ENCODE measurements around the gene SERPINA1. TPM values are rescaled to one million over a fixed set of nuclear protein-coding genes. Genes with fewer than 3 reads are reported as not detected.

The SERPINA1 gene
- total and polyA plus RNA-seq, 2 experiments from 2014 or later = 0.69 to 2.6 TPM

DNA sequence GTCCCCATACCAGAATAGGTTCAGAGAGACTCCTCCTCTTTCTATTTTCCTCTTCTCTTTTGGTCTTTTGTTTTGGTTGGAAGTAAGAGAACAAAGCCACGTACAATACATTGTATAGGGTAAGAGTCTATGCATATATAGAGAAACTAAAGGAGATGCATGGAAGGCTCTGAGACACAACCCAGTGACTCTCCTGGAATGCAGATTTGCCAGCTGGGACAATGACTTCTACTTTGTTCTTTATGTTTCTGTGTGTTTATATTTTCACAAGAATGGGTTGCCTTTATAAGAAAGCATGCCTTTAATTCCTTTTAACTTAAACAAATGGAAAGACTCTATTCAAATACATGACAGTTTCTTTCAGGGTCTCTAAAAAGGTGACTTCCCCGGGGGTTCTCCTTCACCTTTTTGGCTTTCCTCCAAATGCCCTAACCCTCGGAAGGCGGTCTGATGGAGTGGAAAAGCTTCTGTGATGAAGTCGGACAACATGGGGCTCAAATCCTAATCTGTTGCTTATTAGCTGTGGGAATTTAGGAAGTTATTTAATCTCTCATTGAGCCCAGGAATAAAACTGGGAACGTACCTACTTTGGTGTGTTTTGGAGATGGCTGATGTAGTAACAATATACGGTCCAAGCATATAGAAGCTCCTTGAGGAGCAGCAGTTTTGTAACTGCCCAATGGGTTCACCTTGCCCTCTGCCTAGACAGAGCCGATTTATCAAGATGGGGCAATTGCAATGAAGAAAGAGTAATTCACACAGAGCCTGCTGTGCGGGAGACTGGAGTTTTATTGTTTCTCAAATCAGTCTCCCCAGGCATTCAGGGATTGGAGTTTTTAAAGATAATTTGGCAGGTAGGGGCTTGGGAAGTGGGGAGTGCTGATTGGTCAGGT lies 9.1 kb upstream of the SERPINA1 start:
- no peaks in the 10 kb centered on the region for H3K27me3 ChIP-seq
- DNase-seq (ENCODE audit: low read depth in 1 of 2, low spot score in 1 of 2) = no peak
- H3K27ac ChIP-seq = no peak overlapping the region
- no peak overlapping the region for H3K4me3 ChIP-seq
- no peaks in the 10 kb centered on the region for H3K4me1 ChIP-seq (ENCODE audit: low read depth)
- no peaks in the 10 kb centered on the region for H3K9me3 ChIP-seq (ENCODE audit: low read depth)
- TF ChIP-seq, protein P1, sequence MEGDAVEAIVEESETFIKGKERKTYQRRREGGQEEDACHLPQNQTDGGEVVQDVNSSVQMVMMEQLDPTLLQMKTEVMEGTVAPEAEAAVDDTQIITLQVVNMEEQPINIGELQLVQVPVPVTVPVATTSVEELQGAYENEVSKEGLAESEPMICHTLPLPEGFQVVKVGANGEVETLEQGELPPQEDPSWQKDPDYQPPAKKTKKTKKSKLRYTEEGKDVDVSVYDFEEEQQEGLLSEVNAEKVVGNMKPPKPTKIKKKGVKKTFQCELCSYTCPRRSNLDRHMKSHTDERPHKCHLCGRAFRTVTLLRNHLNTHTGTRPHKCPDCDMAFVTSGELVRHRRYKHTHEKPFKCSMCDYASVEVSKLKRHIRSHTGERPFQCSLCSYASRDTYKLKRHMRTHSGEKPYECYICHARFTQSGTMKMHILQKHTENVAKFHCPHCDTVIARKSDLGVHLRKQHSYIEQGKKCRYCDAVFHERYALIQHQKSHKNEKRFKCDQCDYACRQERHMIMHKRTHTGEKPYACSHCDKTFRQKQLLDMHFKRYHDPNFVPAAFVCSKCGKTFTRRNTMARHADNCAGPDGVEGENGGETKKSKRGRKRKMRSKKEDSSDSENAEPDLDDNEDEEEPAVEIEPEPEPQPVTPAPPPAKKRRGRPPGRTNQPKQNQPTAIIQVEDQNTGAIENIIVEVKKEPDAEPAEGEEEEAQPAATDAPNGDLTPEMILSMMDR (IDR thresholded peaks at IDR 0.05; ENCODE audit: low read depth, low read length) = no peak
- no peaks in the 10 kb centered on the region for H3K36me3 ChIP-seq

DNA sequence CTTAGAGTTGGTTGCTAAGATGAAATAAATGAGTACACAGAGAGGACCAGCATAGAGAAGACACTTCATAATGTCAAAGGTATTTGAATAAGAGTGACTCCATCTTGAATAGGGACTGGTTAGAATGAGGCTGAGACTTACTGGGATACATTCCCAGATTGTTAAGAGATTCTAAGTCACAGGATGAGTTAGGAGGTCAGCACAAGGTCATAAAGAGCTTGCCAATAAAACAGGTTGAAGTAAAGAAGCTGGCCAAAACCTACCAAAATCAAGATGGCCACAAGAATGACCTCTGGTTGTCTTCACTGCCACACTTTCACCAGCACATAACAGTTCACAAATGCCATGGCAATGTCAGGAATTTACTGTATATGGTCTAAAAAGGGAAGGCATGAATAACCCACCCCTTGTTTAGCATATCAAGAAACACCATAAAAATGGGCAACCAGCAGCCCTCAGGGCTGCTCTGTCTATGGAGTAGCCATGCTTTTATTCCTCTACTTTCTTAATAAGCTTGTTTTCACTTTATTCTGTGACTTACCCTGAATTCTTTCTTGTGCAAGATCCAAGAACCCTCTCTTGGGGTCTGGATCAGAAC lies 8.3 kb upstream of the SERPINA1 start:
- Histone ChIP-seq H3K27ac (no peak overlapping the region), H3K4me3 (no peak overlapping the region), H3K9me3 (ENCODE audit: low read depth) (no peaks in the 10 kb centered on the region), H3K36me3 (no peaks in the 10 kb centered on the region), H3K4me1 (ENCODE audit: low read depth) (no peaks in the 10 kb centered on the region), H3K27me3 (no peaks in the 10 kb centered on the region)
- DNase-seq (ENCODE audit: low read depth in 1 of 2, low spot score in 1 of 2) = no peak
- TF ChIP-seq, protein P1 (IDR thresholded peaks at IDR 0.05; ENCODE audit: low read depth, low read length) = no peak

DNA sequence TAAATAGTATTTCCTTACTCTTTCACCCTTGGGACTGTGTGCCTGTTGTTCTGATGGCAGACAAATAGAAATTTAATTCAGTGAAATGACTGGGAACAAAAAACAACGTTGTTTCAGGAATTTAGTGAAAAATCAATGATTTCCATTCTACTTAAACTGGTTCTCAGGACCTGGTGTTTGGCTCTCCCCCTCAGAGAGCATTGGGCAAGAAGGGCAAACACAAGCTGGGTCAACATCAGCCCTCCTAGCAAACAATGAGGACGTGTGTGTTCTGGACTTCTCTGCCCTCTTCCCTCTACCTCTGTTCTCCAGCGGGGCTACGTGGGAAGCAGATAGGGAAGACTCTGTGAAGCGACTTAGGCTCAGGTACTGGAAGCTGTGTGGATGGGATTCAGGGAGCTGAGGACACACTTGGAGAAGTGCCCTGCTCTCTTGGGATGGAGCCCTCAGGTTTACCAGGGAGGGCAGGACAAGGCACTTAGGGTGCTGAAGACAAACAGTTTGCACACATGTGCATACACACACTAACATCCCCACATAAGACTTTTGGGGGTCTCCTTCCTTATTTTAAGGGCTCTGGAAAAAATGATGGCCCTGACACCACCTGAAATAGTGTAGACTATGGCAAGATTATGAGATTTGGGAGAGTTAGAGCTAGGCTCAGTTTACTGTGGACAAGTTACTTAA lies 7.6 kb upstream of the SERPINA1 start:
- H3K36me3 ChIP-seq = no peaks in the 10 kb centered on the region
- no peaks in the 10 kb centered on the region for H3K27me3 ChIP-seq
- no peak for DNase-seq (ENCODE audit: low read depth in 1 of 2, low spot score in 1 of 2)
- H3K4me3 ChIP-seq = no peak overlapping the region
- H3K4me1 ChIP-seq (ENCODE audit: low read depth) = no peaks in the 10 kb centered on the region
- H3K9me3 ChIP-seq (ENCODE audit: low read depth) = no peaks in the 10 kb centered on the region
- TF ChIP-seq, protein P1 (IDR thresholded peaks at IDR 0.05; ENCODE audit: low read depth, low read length) = no peak
- H3K27ac ChIP-seq = no peak overlapping the region

DNA sequence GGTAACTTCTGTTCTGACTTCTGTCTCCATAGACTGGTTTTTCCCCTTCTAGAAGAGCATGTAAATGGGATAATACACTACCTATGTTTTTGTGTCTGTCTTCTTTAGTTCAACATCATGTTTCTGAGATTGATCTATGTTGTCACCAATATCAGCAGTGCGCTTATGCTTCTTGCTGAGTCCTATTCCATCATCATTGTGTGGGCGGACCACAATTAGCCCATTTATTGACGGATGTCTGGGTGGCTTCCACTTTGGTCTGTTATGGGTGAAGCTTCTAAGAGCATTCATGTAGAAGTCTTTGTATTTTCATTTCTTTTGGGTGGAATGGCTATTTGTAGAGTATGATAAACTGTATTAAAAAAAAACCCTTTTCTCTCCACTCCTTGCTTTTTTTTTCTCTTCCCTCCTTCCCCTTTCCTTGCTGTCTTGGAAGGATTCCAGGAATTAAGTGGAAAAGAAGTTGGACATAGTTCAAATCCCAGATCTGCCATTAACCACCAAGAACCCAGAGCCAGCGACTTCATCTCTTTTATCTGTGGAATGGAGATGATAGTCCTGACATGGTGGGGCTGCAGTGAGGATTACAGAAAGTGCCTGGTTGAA lies 7.0 kb upstream of the SERPINA1 start:
- no peaks in the 10 kb centered on the region for H3K9me3 ChIP-seq (ENCODE audit: low read depth)
- no peaks in the 10 kb centered on the region for H3K27me3 ChIP-seq
- no peak overlapping the region for H3K27ac ChIP-seq
- H3K4me3 ChIP-seq = no peak overlapping the region
- H3K36me3 ChIP-seq = no peaks in the 10 kb centered on the region
- no peaks in the 10 kb centered on the region for H3K4me1 ChIP-seq (ENCODE audit: low read depth)
- TF ChIP-seq, protein P1 (IDR thresholded peaks at IDR 0.05; ENCODE audit: low read depth, low read length) = no peak
- peak in 1 of 2 donors; percentile 59 for DNase-seq (ENCODE audit: low read depth in 1 of 2, low spot score in 1 of 2)

DNA sequence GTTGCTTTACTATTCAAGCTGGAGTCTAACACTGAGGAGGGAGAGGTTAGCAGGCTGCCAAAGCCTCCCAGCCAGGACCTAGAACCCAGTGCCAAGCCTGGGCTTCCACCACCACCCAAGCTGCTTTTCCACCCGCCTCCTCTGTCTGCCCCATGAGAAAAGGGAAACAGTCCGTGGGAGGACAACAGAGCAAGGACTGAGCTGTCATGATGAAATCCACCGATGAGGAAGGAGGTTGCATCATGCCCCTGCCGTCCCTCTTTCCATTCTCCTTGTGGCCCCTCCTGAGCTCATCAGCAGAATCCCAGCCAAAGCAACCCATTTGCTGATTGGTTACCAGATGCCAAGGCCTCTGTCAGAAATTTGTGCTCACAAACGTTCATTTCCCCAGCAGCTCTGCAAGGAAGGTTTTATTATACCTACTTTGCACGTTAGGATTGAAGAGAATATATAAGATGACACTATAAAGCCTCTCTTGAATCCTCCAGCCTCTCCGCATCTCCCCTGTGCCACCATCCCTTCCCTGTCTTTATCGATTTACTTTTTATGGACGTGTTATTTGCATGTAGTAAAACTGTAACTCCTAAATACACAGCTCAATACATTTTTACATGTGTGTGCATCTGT lies 6.3 kb upstream of the SERPINA1 start:
- Histone ChIP-seq H3K4me1 (ENCODE audit: low read depth) (no peaks in the 10 kb centered on the region), H3K4me3 (no peak overlapping the region), H3K9me3 (ENCODE audit: low read depth) (no peaks in the 10 kb centered on the region), H3K27me3 (no peaks in the 10 kb centered on the region), H3K36me3 (no peaks in the 10 kb centered on the region), H3K27ac (no peak overlapping the region)
- peak in 1 of 2 donors; percentile 95 for DNase-seq (ENCODE audit: low read depth in 1 of 2, low spot score in 1 of 2)
- TF ChIP-seq, protein P1 (IDR thresholded peaks at IDR 0.05; ENCODE audit: low read depth, low read length) = no peak
